ENCODE results near the gene CCSER1.

The CCSER1 gene

DNA sequence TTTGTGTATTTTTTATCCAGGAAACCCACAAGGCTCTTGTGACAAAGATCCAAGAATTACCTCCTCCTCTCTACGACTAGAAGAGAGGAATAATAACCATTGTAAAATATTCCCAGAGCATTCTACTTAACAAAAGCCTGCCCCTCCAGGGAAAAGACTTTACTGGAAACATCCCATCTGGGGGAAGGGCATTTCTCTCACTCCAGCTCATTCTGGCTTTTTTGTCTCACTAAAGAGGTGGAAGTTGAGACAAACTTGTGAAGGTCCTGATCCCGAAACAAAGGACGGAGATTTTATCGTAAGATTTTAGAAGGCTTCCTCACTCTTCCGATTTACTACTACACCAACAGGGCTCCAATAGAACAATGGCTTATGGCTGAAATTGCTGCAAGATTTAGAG, 1484.6 kb downstream of the CCSER1 start:
- Histone ChIP-seq H3K4ac (ENCODE audit: low read depth, low read length) (no peak overlapping the region), H2AK5ac (ENCODE audit: low read length) (no peak overlapping the region), H2BK12ac (ENCODE audit: low read length) (no peak overlapping the region), H3K18ac (ENCODE audit: low read length) (no peak overlapping the region), H3K27me3 (ENCODE audit: insufficient read depth, low read length) (no peaks in the 10 kb centered on the region), H2BK120ac (ENCODE audit: insufficient read depth, low read length, poor library complexity) (no peak overlapping the region), H3K36me3 (ENCODE audit: control insufficient read depth in 1 of 2, insufficient read depth in 2 of 2, low read length in 2 of 2) (no peaks in the 10 kb centered on the region), H2AFZ (ENCODE audit: insufficient read depth, low read length, poor library complexity) (no peak overlapping the region), H4K91ac (ENCODE audit: low read depth, low read length) (no peak overlapping the region), H3K79me2 (ENCODE audit: control insufficient read depth, insufficient read depth, low read length, poor library complexity) (no peaks in the 10 kb centered on the region), H3K23ac (ENCODE audit: low read length) (no peak overlapping the region), H3K9ac (ENCODE audit: low read length) (no peak overlapping the region), H4K8ac (ENCODE audit: low read depth, low read length) (no peak overlapping the region), H3K14ac (ENCODE audit: low read length) (no peak overlapping the region), H3K4me3 (ENCODE audit: low read depth, low read length) (no peak overlapping the region), H2BK5ac (ENCODE audit: low read depth, low read length, poor library complexity) (no peak overlapping the region), H3K4me1 (ENCODE audit: control insufficient read depth in 1 of 2, insufficient read depth in 2 of 2, low read length in 2 of 2) (no peaks in the 10 kb centered on the region), H3K79me1 (ENCODE audit: low read length) (no peaks in the 10 kb centered on the region), H3K27ac (ENCODE audit: low read depth, low read length) (no peak overlapping the region), H3K4me2 (ENCODE audit: low read length) (no peak overlapping the region), H4K12ac (ENCODE audit: low read depth, low read length) (no peak overlapping the region), H3K9me3 (ENCODE audit: insufficient read depth, low read depth, low read length) (peaks cover 2% of the 10 kb centered on the region)
- WGBS (ENCODE audit: extremely low coverage, insufficient coverage, insufficient read length), result no CpG with 5 or more reads among the region's 5 CpGs
- DNase-seq, result no peak

DNA sequence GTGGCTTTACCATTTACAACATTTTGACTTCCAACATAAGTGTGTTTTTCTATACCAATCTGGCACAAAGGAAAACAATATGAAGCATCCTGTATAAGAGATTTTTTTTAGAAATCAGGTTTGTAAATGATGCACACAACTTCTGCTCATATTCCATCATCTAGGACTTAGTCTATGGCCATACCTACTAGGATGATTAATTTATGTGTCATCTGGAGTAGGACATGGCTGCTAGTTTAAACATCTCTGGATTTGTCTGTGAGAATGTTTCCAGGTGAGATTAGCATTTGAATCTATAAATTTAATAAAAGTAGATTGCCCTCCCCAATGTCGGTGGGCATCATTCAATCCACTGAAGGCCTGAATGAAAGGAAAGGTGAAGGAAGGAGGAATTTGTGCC, 1493.8 kb downstream of the CCSER1 start:
- Histone ChIP-seq H3K4ac (ENCODE audit: low read depth, low read length) (no peak overlapping the region), H2AFZ (ENCODE audit: insufficient read depth, low read length, poor library complexity) (no peak overlapping the region), H3K36me3 (ENCODE audit: control insufficient read depth in 1 of 2, insufficient read depth in 2 of 2, low read length in 2 of 2) (no peaks in the 10 kb centered on the region), H3K27ac (ENCODE audit: low read depth, low read length) (no peak overlapping the region), H3K9ac (ENCODE audit: low read length) (no peak overlapping the region), H2AK5ac (ENCODE audit: low read length) (no peak overlapping the region), H3K18ac (ENCODE audit: low read length) (no peak overlapping the region), H4K12ac (ENCODE audit: low read depth, low read length) (no peak overlapping the region), H3K14ac (ENCODE audit: low read length) (no peak overlapping the region), H3K9me3 (ENCODE audit: insufficient read depth, low read depth, low read length) (no peaks in the 10 kb centered on the region), H3K23ac (ENCODE audit: low read length) (no peak overlapping the region), H3K4me3 (ENCODE audit: low read depth, low read length) (no peak overlapping the region), H2BK120ac (ENCODE audit: insufficient read depth, low read length, poor library complexity) (no peak overlapping the region), H3K4me2 (ENCODE audit: low read length) (no peak overlapping the region), H3K4me1 (ENCODE audit: control insufficient read depth in 1 of 2, insufficient read depth in 2 of 2, low read length in 2 of 2) (no peaks in the 10 kb centered on the region), H4K8ac (ENCODE audit: low read depth, low read length) (no peak overlapping the region), H2BK5ac (ENCODE audit: low read depth, low read length, poor library complexity) (no peak overlapping the region), H3K79me1 (ENCODE audit: low read length) (no peaks in the 10 kb centered on the region), H4K91ac (ENCODE audit: low read depth, low read length) (no peak overlapping the region), H3K27me3 (ENCODE audit: insufficient read depth, low read length) (no peaks in the 10 kb centered on the region), H3K79me2 (ENCODE audit: control insufficient read depth, insufficient read depth, low read length, poor library complexity) (no peaks in the 10 kb centered on the region), H2BK12ac (ENCODE audit: low read length) (no peak overlapping the region)
- no peak for DNase-seq
- WGBS (ENCODE audit: extremely low coverage, insufficient coverage, insufficient read length), result no CpG with 5 or more reads among the region's 1 CpG

DNA sequence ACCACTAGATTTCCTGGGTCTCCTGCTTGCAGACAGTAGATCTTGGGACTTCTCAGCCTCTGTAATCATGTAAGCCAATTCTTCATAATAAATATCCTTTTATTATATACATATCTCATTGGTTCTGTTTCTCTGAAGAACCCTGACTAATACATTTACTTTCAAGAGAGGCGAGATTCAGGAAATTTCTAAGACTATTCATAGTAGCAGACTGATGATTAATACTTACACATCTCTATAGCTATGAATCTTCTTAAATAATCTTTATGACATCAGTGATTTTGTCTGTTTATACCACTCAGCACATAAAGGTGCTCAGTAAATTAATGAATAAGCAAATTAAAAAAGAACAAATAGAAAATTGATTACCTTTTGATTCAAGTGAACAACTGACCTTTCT, 1494.3 kb downstream of the CCSER1 start:
- no peak overlapping the region for H3K23ac ChIP-seq (ENCODE audit: low read length)

DNA sequence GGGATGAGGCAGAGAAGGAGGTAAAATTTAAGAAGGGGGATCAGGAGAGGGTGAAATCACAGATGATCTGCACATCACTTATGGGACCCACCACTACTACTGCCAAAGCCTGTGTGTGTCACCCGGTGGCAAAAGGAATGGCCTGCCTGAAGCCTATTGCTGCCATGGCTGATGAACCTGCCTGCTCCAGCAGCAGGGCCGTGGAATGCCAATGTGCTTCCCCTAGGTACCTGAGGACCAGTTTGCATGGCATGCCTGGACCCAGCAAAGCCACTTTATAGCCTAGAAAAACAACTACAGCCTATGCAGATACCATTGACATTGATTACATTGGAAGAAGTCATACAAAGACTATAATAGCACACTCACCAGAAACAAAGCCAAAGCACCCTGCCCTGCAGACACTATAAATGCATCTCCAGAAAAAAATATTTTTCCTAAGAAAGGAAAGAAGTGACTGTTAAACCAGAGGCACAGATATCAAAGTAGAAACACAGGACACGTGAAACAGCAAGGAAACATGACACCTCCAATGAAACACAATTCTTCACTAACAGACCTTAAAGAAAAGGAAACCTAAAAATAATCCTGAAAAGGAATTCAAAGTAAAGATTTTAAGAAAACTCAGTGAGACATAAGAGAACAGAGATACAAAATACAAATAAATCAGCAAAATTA, 1495.9 kb downstream of the CCSER1 start:
- Histone ChIP-seq H4K91ac (ENCODE audit: low read depth, low read length) (no peak overlapping the region), H3K79me2 (ENCODE audit: control insufficient read depth, insufficient read depth, low read length, poor library complexity) (no peaks in the 10 kb centered on the region)
- no CpG with 5 or more reads among the region's 3 CpGs for WGBS (ENCODE audit: extremely low coverage, insufficient coverage, insufficient read length)

More for the DNA sequence above, 1494.3 kb downstream of the CCSER1 start:
- no peak overlapping the region for H2AFZ ChIP-seq (ENCODE audit: insufficient read depth, low read length, poor library complexity)
- H3K9me3 ChIP-seq (ENCODE audit: insufficient read depth, low read depth, low read length), result no peaks in the 10 kb centered on the region
- H3K4ac ChIP-seq (ENCODE audit: low read depth, low read length), result no peak overlapping the region
- H3K14ac ChIP-seq (ENCODE audit: low read length), result no peak overlapping the region
- H3K27me3 ChIP-seq (ENCODE audit: insufficient read depth, low read length), result no peaks in the 10 kb centered on the region
- H3K79me2 ChIP-seq (ENCODE audit: control insufficient read depth, insufficient read depth, low read length, poor library complexity), result no peaks in the 10 kb centered on the region
- no CpG with 5 or more reads among the region's 1 CpG for WGBS (ENCODE audit: extremely low coverage, insufficient coverage, insufficient read length)
- H3K4me1 ChIP-seq (ENCODE audit: control insufficient read depth in 1 of 2, insufficient read depth in 2 of 2, low read length in 2 of 2), result no peaks in the 10 kb centered on the region
- no peak overlapping the region for H2AK5ac ChIP-seq (ENCODE audit: low read length)
- no peaks in the 10 kb centered on the region for H3K36me3 ChIP-seq (ENCODE audit: control insufficient read depth in 1 of 2, insufficient read depth in 2 of 2, low read length in 2 of 2)
- no peak overlapping the region for H3K18ac ChIP-seq (ENCODE audit: low read length)
- no peak overlapping the region for H2BK120ac ChIP-seq (ENCODE audit: insufficient read depth, low read length, poor library complexity)
- no peak overlapping the region for H3K27ac ChIP-seq (ENCODE audit: low read depth, low read length)
- DNase-seq, result no peak
- H3K9ac ChIP-seq (ENCODE audit: low read length), result no peak overlapping the region
- no peak overlapping the region for H3K4me2 ChIP-seq (ENCODE audit: low read length)
- H4K12ac ChIP-seq (ENCODE audit: low read depth, low read length), result no peak overlapping the region
- no peak overlapping the region for H2BK12ac ChIP-seq (ENCODE audit: low read length)
- H3K79me1 ChIP-seq (ENCODE audit: low read length), result no peaks in the 10 kb centered on the region
- H4K91ac ChIP-seq (ENCODE audit: low read depth, low read length), result no peak overlapping the region
- H4K8ac ChIP-seq (ENCODE audit: low read depth, low read length), result no peak overlapping the region
- no peak overlapping the region for H2BK5ac ChIP-seq (ENCODE audit: low read depth, low read length, poor library complexity)
- no peak overlapping the region for H3K4me3 ChIP-seq (ENCODE audit: low read depth, low read length)

More for the DNA sequence above, 1495.9 kb downstream of the CCSER1 start:
- H3K4ac ChIP-seq (ENCODE audit: low read depth, low read length), result no peak overlapping the region
- no peak overlapping the region for H3K4me3 ChIP-seq (ENCODE audit: low read depth, low read length)
- no peak overlapping the region for H2BK12ac ChIP-seq (ENCODE audit: low read length)
- H3K27ac ChIP-seq (ENCODE audit: low read depth, low read length), result no peak overlapping the region
- H2BK5ac ChIP-seq (ENCODE audit: low read depth, low read length, poor library complexity), result no peak overlapping the region
- H4K12ac ChIP-seq (ENCODE audit: low read depth, low read length), result no peak overlapping the region
- H3K9ac ChIP-seq (ENCODE audit: low read length), result no peak overlapping the region
- no peaks in the 10 kb centered on the region for H3K9me3 ChIP-seq (ENCODE audit: insufficient read depth, low read depth, low read length)
- no peak overlapping the region for H4K8ac ChIP-seq (ENCODE audit: low read depth, low read length)
- no peak overlapping the region for H3K4me2 ChIP-seq (ENCODE audit: low read length)
- no peaks in the 10 kb centered on the region for H3K79me1 ChIP-seq (ENCODE audit: low read length)
- H3K4me1 ChIP-seq (ENCODE audit: control insufficient read depth in 1 of 2, insufficient read depth in 2 of 2, low read length in 2 of 2), result no peaks in the 10 kb centered on the region
- H3K14ac ChIP-seq (ENCODE audit: low read length), result no peak overlapping the region
- no peak overlapping the region for H3K23ac ChIP-seq (ENCODE audit: low read length)
- no peak for DNase-seq
- H3K36me3 ChIP-seq (ENCODE audit: control insufficient read depth in 1 of 2, insufficient read depth in 2 of 2, low read length in 2 of 2), result no peaks in the 10 kb centered on the region
- no peak overlapping the region for H3K18ac ChIP-seq (ENCODE audit: low read length)
- no peaks in the 10 kb centered on the region for H3K27me3 ChIP-seq (ENCODE audit: insufficient read depth, low read length)
- no peak overlapping the region for H2AFZ ChIP-seq (ENCODE audit: insufficient read depth, low read length, poor library complexity)
- no peak overlapping the region for H2AK5ac ChIP-seq (ENCODE audit: low read length)
- no peak overlapping the region for H2BK120ac ChIP-seq (ENCODE audit: insufficient read depth, low read length, poor library complexity)

All from trophoblast cell (in vitro differentiated cells and primary cell).